K562 (cell line): ENCODE data around the gene PADI1. TPM values are rescaled to one million over a fixed set of nuclear protein-coding genes. Genes with fewer than 3 reads are reported as not detected.
A peak's percentile ranks its signal among the peaks of the same experiment; 100 is the strongest.

Source experiments
- ATAC-seq: fragments of 200-7000 bp; cut with Tn5 transposase; 3 replicates; pipeline ENCODE4 v1.9.1; 2020; ENCODE audit warnings: moderate library complexity
- BruUV-seq: library from RNA; stranded (reverse); fragments of 400-500 nt; replicated peaks from 2 replicates; lab custom pipeline; 2021; lab: Mats Ljungman, UMichigan
- CTCF ChIA-PET: fragments of 300-600 bp; formaldehyde crosslinking; extraction: SDS; loops from one replicate; lab custom pipeline; 2021; ENCODE audit warnings: low intra/inter-chr PET ratio; lab: Yijun Ruan, JAX
- POLR2A ChIA-PET: fragments of 300-600, 350-650 bp; sonication (Branson Sonifier 250); formaldehyde crosslinking; extraction: SDS; loops from one replicate; lab custom pipeline; 2021; ENCODE audit warnings: antibody characterized with exemption, inconsistent platforms; lab: Yijun Ruan, JAX
- DNase-seq, 4 experiments: peaks; one replicate each; pipeline versions ENCODE4 v3.0.0 to v3.0.0-alpha.2; 2011 to 2018; ENCODE audit warnings: low spot score in 3 of 4, mixed read lengths in 3 of 4; ENCODE audit errors: extremely low read depth in 1 of 4
- FAIRE-seq: peaks from 2 replicates; lab custom pipeline; 2011; peaks lifted over from hg19 to GRCh38; lab: Jason Lieb, UNC
- H2AFZ ChIP-seq: 2 replicates; pipeline ENCODE4 v1.6.0; 2011; ENCODE audit warnings: low read depth, low read length, control low read depth, inconsistent platforms
- H3K27ac ChIP-seq: fragments of 200-600 bp; 3 replicates; pipeline ENCODE4 v1.8.0; 2011; ENCODE audit warnings: low read depth, mild to moderate bottlenecking, control low read depth, inconsistent platforms, low read length, moderate library complexity, mixed read lengths; ENCODE audit errors: extremely low read depth
- H3K27me3 ChIP-seq, 2 experiments: fragments of 300-600 bp in 1 of 2; 2 replicates in 1 of 2; 3 replicates in 1 of 2; pipeline versions ENCODE4 v1.6.0 to v1.8.0; 2011; ENCODE audit warnings: inconsistent platforms in 2 of 2, low read length in 2 of 2, mild to moderate bottlenecking in 1 of 2, mixed read lengths in 1 of 2, moderate library complexity in 1 of 2; ENCODE audit not compliant: control insufficient read depth in 2 of 2, insufficient read depth in 2 of 2
- H3K36me3 ChIP-seq: fragments of 300-600 bp; 3 replicates; pipeline ENCODE4 v1.8.0; 2011; ENCODE audit warnings: mild to moderate bottlenecking, low read length, inconsistent platforms; ENCODE audit not compliant: control insufficient read depth, insufficient read depth
- H3K4me1 ChIP-seq, 2 experiments: fragments of 200-600 bp in 1 of 2; replicated peaks in 1 of 2; 2 replicates in 1 of 2; 3 replicates in 1 of 2; pipeline versions ENCODE4 v1.5.1 to v1.8.0; 2011; ENCODE audit warnings: inconsistent platforms in 2 of 2, low read length in 2 of 2, mild to moderate bottlenecking in 1 of 2, mixed read lengths in 1 of 2, moderate library complexity in 1 of 2; ENCODE audit not compliant: control insufficient read depth in 2 of 2, insufficient read depth in 2 of 2
- H3K4me2 ChIP-seq: 2 replicates; pipeline ENCODE4 v1.6.1; 2011; ENCODE audit warnings: low read length, control low read depth, inconsistent platforms, mixed read lengths; ENCODE audit not compliant: insufficient read depth
- H3K4me3 ChIP-seq: fragments of 200-600 bp; sonication (generic), shearing (Covaris generic); 2 replicates; pipeline ENCODE4 v1.5.1; 2016; ENCODE audit warnings: control low read depth, inconsistent platforms
- H3K79me2 ChIP-seq: fragments of 200-600 bp; 3 replicates; pipeline ENCODE4 v1.8.0; 2011; ENCODE audit warnings: low read length, inconsistent platforms; ENCODE audit not compliant: control insufficient read depth, insufficient read depth
- H3K9ac ChIP-seq, 2 experiments: 2 replicates each; pipeline versions ENCODE4 v1.6.0 to v1.6.1; 2011; ENCODE audit warnings: low read depth in 2 of 2, low read length in 2 of 2, control low read depth in 1 of 2, inconsistent platforms in 1 of 2, mild to moderate bottlenecking in 1 of 2, mixed read lengths in 1 of 2; ENCODE audit not compliant: insufficient read depth in 1 of 2
- H3K9me1 ChIP-seq: one replicate; pipeline ENCODE4 v1.6.0; 2011; ENCODE audit warnings: inconsistent platforms, mild to moderate bottlenecking, low read length, moderate library complexity; ENCODE audit not compliant: control insufficient read depth, insufficient read depth
- H3K9me3 ChIP-seq: replicated peaks from 2 replicates; pipeline ENCODE4 v1.5.1; 2011; ENCODE audit warnings: low read depth, low read length, inconsistent platforms; ENCODE audit not compliant: control insufficient read depth, insufficient read depth
- H4K20me1 ChIP-seq: replicated peaks from 2 replicates; pipeline ENCODE4 v1.6.1; 2011; ENCODE audit warnings: low read length, inconsistent platforms, mixed read lengths; ENCODE audit not compliant: control insufficient read depth, insufficient read depth
- CBX1 ChIP-seq: sonication (generic); IDR thresholded peaks from 2 replicates; pipeline ENCODE4 v1.6.1; 2016; ENCODE audit warnings: antibody characterized with exemption, low read depth, mild to moderate bottlenecking
- CBX5 ChIP-seq: IDR thresholded peaks from 2 replicates; pipeline ENCODE4 v1.6.1; 2014; ENCODE audit warnings: low read depth, borderline replicate concordance
- CHD1 ChIP-seq: fragments of 200-600 bp; sonication (generic); IDR thresholded peaks from one replicate; pipeline ENCODE4 v1.6.1; 2012; ENCODE audit warnings: mild to moderate bottlenecking, moderate library complexity, low read length, inconsistent platforms
- GTF2A2 ChIP-seq: IDR thresholded peaks from 2 replicates; pipeline ENCODE4 v1.6.1; 2016; ENCODE audit warnings: mild to moderate bottlenecking, missing genetic modification characterization, missing compliant biosample characterization
- HNRNPK ChIP-seq: fragments of 200-400 bp; formaldehyde crosslinking; IDR thresholded peaks from one replicate; pipeline ENCODE4 v1.6.1; 2018; ENCODE audit warnings: mild to moderate bottlenecking, low read depth, low read length; ENCODE audit not compliant: poor library complexity, severe bottlenecking
- JUNB ChIP-seq: fragments of 450-650 bp; formaldehyde crosslinking; conservative IDR thresholded peaks from 2 replicates; pipeline ENCODE4 v1.4.0; 2020; ENCODE audit warnings: mild to moderate bottlenecking
- L3MBTL2 ChIP-seq: fragments of 450-650 bp; IDR thresholded peaks from 2 replicates; pipeline ENCODE4 v1.6.1; 2016; ENCODE audit warnings: mild to moderate bottlenecking, moderate library complexity
- PRMT5 ChIP-seq: sonication (generic); formaldehyde crosslinking; IDR thresholded peaks from 2 replicates; pipeline ENCODE4 v1.5.0; 2020; ENCODE audit warnings: missing genetic modification reagents
- RBM22 ChIP-seq: fragments of 200-400 bp; formaldehyde crosslinking; IDR thresholded peaks from 2 replicates; pipeline ENCODE4 v1.6.1; 2018; ENCODE audit warnings: low read length, low read depth; ENCODE audit not compliant: poor library complexity, severe bottlenecking
- SIRT6 ChIP-seq: IDR thresholded peaks from one replicate; pipeline ENCODE4 v1.6.1; 2012; ENCODE audit warnings: low read depth, mild to moderate bottlenecking, control low read depth, inconsistent platforms, low read length, moderate library complexity
- SMARCB1 ChIP-seq: IDR thresholded peaks from 2 replicates; pipeline ENCODE4 v1.6.1; 2011; ENCODE audit warnings: improper control_type of control experiment, low read depth; ENCODE audit not compliant: insufficient read length
- SNRNP70 ChIP-seq: fragments of 200-400 bp; formaldehyde crosslinking; optimal IDR thresholded peaks from 2 replicates; pipeline ENCODE3; 2017; ENCODE audit warnings: low read depth, low read length
- SOX6 ChIP-seq: fragments of 450-650 bp; IDR thresholded peaks from 2 replicates; pipeline ENCODE4 v1.6.1; 2014; ENCODE audit warnings: mild to moderate bottlenecking
- STAT5A ChIP-seq: IDR thresholded peaks from 2 replicates; pipeline ENCODE4 v1.6.1; 2012; ENCODE audit warnings: low read length, inconsistent platforms, borderline replicate concordance
- ZFPM2 ChIP-seq: fragments of 250-450 bp; sonication (Bioruptor Pico); IDR thresholded peaks from 2 replicates; pipeline ENCODE4 v1.5.1; 2022; ENCODE audit warnings: mild to moderate bottlenecking
- ZNF146 ChIP-seq: IDR thresholded peaks from one replicate; pipeline ENCODE4 v1.6.1; 2018; ENCODE audit warnings: missing compliant biosample characterization; ENCODE audit not compliant: unreplicated experiment
- ZNF263 ChIP-seq: sonication (generic); formaldehyde crosslinking; IDR thresholded peaks from 2 replicates; pipeline ENCODE4 v1.8.0; 2022; ENCODE audit warnings: mild to moderate bottlenecking, missing genetic modification reagents, borderline replicate concordance
- ZNF507 ChIP-seq: conservative IDR thresholded peaks from 2 replicates; pipeline ENCODE4 v1.6.1; 2017; ENCODE audit warnings: missing genetic modification characterization, missing compliant biosample characterization
- ZNF589 ChIP-seq: fragments of 200-800 bp; sonication (Bioruptor generic); IDR thresholded peaks from 2 replicates; pipeline ENCODE4 v1.6.1; 2016; ENCODE audit warnings: low read depth, missing genetic modification characterization, missing compliant biosample characterization
- WGBS: fragments of 100-300 bp; shearing (Covaris generic); methylation state at CpG from one replicate; pipeline ENCODE4 v1.1.6; 2016; ENCODE audit warnings: low coverage, mixed read lengths; ENCODE audit not compliant: insufficient coverage; ENCODE audit errors: missing lambda C conversion rate; 5-methylcytosine and 5-hydroxymethylcytosine counted together
- in situ Hi-C: fragments of 300-500 bp; cut with MboI; formaldehyde crosslinking; loops from 4 replicates; pipeline ENCODE4 v1.15.0; 2018; ENCODE audit warnings: inconsistent platforms, mixed read lengths
- intact Hi-C: fragments of 100-400 bp; cut with micrococcal nuclease; formaldehyde crosslinking; loops from 2 replicates; pipeline ENCODE4 v1.14.2; 2022
- polyA plus RNA-seq, 8 experiments: library from polyadenylated mRNA; depleted of rRNA in 4 of 8; stranded (reverse) in 5 of 8; unstranded in 3 of 8; fragments of >200 nt; fragmentation: Nextera tagmentation in 2 of 8; fragmentation: Illumina TruSeq in 1 of 8; extraction: Ambion mirVana in 2 of 8; extraction: Trizol in 1 of 8; gene quantifications; 2 replicates each; pipeline versions ENCODE4 v1.2.1 to v1.2.3, GENCODE V29; 2011 to 2014; ENCODE audit warnings: inconsistent platforms in 1 of 8, missing spikeins in 1 of 8
- total RNA-seq, 7 experiments: library from RNA; depleted of rRNA in 6 of 7; stranded (reverse); fragments of >200 nt in 6 of 7; fragmentation: Illumina TruSeq in 2 of 7; extraction: Trizol in 2 of 7; gene quantifications; 2 replicates each; pipeline versions ENCODE4 v1.2.1 to v1.2.3, GENCODE V29; 2011 to 2021; ENCODE audit warnings: low replicate concordance in 1 of 7

Gene PADI1
- total and polyA plus RNA-seq, 9 of the 15 experiments (the other 6 are each of a cell fraction or from before 2014, with no cell fraction given), result not detected

GRCh38 chr1:17270891-17271765 lies 66.2 kb downstream of the PADI1 start:
- 0 out of 4 replicates have a peak overlapping the region, but pooled peaks of 1 of the 2 experiments have one; percentile 36 for H3K9ac ChIP-seq
- H3K79me2 ChIP-seq, result no peaks in the 10 kb centered on the region
- H3K9me1 ChIP-seq, result peaks cover 5% of the 10 kb centered on the region
- no peak for DNase-seq
- no peak for TF ChIP-seq GTF2A2 (tag)
- no peak for TF ChIP-seq CHD1
- no peak for TF ChIP-seq CBX1
- TF ChIP-seq JUNB (CRISPR knock-in tag), result no peak
- TF ChIP-seq ZFPM2 (CRISPR knock-in tag), result no peak
- no peak for TF ChIP-seq SOX6
- no peak for TF ChIP-seq SIRT6
- no peak for TF ChIP-seq L3MBTL2
- TF ChIP-seq HNRNPK, result no peak
- no peak for TF ChIP-seq ZNF589 (CRISPR knock-in tag)
- TF ChIP-seq CBX5, result no peak
- TF ChIP-seq RBM22, result no peak
- no peak for TF ChIP-seq PRMT5 (CRISPR knock-in tag)
- no peak; the same call in 1 of the 2 replicates for TF ChIP-seq ZNF263 (CRISPR knock-in tag)
- no peak for TF ChIP-seq ZNF507 (tag)
- no peak for TF ChIP-seq ZNF146
- TF ChIP-seq STAT5A, result no peak
- no peak for TF ChIP-seq SNRNP70
- no peak for TF ChIP-seq SMARCB1
- H3K4me3 ChIP-seq, result no peak overlapping the region
- H4K20me1 ChIP-seq, result peaks cover 7% of the 10 kb centered on the region
- ATAC-seq, result no peak
- intact Hi-C loops (no loop called here), in situ Hi-C loops (no loop called here)
- no peak overlapping the region for H3K27ac ChIP-seq
- FAIRE-seq, result no peak
- CTCF ChIA-PET, result no interaction called here
- no peak overlapping the region for H2AFZ ChIP-seq
- no peaks in the 10 kb centered on the region for H3K9me3 ChIP-seq
- no peaks in the 10 kb centered on the region for H3K4me1 ChIP-seq
- no peak overlapping the region for H3K4me2 ChIP-seq
- whole genome bisulfite sequencing, result 2% methylated on average over 23 of the region's 23 CpGs
- POLR2A ChIA-PET, result interaction anchor here (0.6 to 1.8 kb wide), 5 partner anchors 10 to 321 kb away, joined by 3 to 6 read pairs (median 3); no protein-coding TSS in a partner anchor
- no peaks in the 10 kb centered on the region for H3K36me3 ChIP-seq
- H3K27me3 ChIP-seq, result peaks cover 3 to 42% of the 10 kb centered on the region in 2 experiments; a peak in 3 of 5 replicates
- BruUV-seq, result no TSS peak
